T1000 (cell line): ENCODE measurements around the gene CCNL2.
"Not testable (repeated sequence)": the region's sequence is repeated elsewhere in the genome, so short reads cannot be mapped to it uniquely, and the experiment has no call there.

Experiments used
- DNase-seq: peaks from one replicate; lab custom pipeline; 2025; ENCODE audit warnings: mixed read lengths; lab: John Stamatoyannopoulos, UW

Gene CCNL2

DNA sequence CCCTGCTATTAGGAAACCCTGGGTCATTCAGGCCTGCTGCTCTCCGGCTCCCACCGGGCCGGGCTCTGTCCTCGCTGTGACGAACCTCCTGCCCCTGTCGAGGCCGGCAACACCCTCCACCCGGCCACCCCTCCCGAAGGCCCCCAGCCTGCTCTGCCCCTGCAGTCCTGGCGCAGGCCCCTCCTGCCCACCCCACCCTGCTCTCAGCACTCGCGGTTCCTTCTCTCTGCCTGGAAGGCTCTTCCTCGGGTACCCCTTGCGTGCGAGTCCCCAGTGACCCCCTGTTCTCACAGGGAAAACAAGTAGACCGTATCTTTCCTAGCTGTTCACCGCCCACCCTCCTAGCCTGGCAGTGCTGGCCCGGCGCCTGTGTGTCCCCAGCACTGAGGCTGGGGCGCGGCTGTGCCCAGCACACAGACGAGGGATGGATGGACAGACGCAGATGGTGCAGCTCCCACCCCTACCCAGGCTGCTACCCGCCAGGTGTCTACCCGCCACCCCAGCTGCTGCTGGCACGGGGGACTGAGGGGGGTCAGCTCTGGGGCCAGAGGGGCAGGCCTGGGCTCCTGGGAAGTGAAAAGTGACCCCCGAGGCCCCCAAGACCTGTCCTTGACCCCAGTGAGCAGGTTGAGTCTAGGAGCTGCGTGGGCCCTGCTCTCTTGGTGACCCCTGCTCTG is 33.3 kb upstream of the CCNL2 start:
- DNase-seq: no peak

GRCh38 chr1:1431845-1432273 is 32.7 kb upstream of the CCNL2 start:
- no peak for DNase-seq

DNA sequence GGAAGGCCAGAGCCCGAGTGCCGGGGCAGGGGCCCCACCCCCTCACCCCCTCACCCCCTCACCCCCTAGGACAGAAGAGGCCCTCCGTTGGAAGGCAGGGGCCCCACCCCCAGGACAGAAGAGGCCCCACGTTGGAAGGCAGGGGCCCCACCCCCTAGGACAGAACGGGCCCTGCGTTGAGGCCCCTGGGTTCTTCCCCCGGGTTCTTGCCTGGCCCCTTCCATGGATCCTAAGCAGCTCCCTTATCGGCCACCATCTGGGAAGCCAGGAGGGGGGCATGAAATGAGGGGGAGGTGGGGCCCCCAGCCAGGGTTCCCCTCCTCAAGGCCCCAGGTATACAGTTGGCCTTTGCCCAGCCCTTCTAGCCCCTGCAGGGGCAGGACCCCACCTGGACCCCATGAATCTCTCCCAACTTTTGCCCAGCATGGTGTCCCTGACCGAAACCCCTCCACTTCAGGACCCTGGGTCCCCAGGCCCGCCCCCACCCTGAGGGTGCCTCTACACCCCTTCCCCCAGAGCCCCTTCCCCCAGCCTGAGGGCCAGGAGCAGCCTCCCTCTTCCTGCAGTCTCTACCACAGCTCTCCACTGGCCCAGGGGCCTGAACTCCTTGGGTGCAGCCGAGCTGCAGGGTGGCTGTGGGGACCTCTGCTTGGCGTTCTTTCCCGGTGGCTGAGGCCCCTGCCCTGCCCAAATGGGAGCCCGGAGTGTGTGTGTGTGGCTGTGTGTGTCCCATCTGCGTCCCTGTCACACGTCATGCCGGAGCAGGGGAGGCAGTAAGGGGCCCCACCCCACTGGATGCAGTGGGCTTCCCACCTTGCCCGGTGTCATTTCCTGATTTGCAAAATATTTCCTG is 32.1 kb upstream of the CCNL2 start:
- no peak for DNase-seq

- no peak for DNase-seq
These were observed 31.2 kb upstream of the CCNL2 start for GRCh38 chr1:1430114-1430982.

GRCh38 chr1:1429671-1430073 is 30.5 kb upstream of the CCNL2 start:
- DNase-seq: no peak

DNA sequence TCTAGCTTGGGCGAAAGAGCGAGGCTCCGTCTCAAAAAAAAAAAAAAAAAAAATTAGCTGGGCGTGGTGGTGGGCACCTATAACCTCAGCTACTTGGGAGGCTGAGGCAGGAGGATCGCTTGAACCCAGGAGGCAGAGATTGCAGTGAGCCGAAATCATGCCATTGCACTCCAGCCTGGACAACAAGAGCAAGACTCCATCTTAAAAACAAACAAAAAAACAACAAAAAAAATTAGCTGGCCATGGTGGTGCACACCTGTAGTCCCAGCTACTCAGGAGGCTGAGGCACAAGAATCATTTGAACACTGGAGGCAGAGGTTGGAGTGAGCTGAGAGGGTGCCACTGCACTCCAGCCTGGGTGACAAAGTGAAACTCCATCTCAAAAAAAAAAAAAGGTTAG is 29.8 kb upstream of the CCNL2 start:
- DNase-seq: not testable (repeated sequence)

- no peak for DNase-seq
These were observed 29.0 kb upstream of the CCNL2 start for GRCh38 chr1:1428174-1428573.

DNA sequence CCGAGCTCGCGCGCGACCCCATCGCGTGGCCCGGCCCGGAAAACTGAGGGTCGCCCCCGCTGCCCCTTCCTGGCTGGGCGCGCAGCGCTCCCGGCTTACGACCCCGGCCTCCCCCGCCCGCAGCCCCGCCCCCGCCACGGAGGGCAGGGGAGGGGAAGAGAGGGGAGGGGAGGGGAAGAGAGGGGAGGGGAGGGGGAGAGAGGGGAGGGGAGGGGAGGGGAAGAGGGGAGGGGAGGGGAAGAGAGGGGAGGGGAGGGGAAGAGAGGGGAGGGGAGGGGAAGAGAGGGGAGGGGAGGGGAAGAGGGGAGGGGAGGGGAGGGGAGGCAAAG is 28.6 kb upstream of the CCNL2 start:
- DNase-seq: no peak

- no peak for DNase-seq
These were observed 28.1 kb upstream of the CCNL2 start for GRCh38 chr1:1427106-1427819.

- no peak for DNase-seq
These were observed 27.5 kb upstream of the CCNL2 start for GRCh38 chr1:1426496-1427105.

- DNase-seq: no peak
These were observed 26.8 kb upstream of the CCNL2 start for GRCh38 chr1:1425753-1426495.

- no peak for DNase-seq
These were observed 26.3 kb upstream of the CCNL2 start for GRCh38 chr1:1425426-1425752.

GRCh38 chr1:1424707-1425106 is 25.6 kb upstream of the CCNL2 start:
- no peak for DNase-seq

- DNase-seq: no peak
These were observed 24.1 kb upstream of the CCNL2 start for GRCh38 chr1:1423245-1423597.

- DNase-seq: peak; percentile 20
These were observed 23.5 kb upstream of the CCNL2 start for GRCh38 chr1:1422465-1423244.

GRCh38 chr1:1421907-1422464 is 22.9 kb upstream of the CCNL2 start:
- no peak for DNase-seq

- no peak for DNase-seq
These were observed 22.2 kb upstream of the CCNL2 start, which contains the start of gene ANKRD65 for GRCh38 chr1:1421147-1421906. ANKRD65 (minus strand) TSS chr1:1421276; CDS start chr1:1421005, 271 bp downstream.

DNA sequence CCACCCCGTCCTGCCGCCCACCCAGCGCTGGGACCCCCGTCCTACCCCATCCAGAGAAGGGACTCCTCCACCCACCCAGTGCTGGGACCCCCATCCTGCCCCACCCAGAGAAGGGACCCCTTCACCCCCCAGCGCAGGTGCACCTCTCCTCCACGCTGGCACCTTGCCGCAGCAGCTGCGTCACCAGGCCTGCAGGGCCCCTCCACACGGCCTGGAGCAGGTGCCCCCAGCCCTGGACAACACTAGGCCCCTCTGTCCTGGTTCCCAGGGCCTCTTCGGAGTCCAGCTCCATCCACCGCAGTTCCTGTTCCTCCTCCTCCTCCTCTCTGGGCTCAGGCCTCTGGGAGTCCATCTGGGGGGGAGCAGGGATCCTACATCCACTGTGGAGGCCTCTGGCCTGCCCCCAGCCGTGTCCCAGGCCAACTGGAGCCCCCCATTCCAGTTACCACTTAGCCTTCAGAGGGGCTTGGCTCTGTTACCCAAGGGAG is 21.6 kb upstream of the CCNL2 start:
- no peak for DNase-seq
